Activated T-cell treated with anti-CD3 and anti-CD28 coated beads, Interleukin-2, amount 50 U/mL, for 72 hours (primary cell): ENCODE measurements around the gene SAAL1. TPM values are rescaled to one million over a fixed set of nuclear protein-coding genes. Genes with fewer than 3 reads are reported as not detected.
"Not testable (repeated sequence)": the region's sequence is repeated elsewhere in the genome, so short reads cannot be mapped to it uniquely, and the experiment has no call there.

Experiments
- ATAC-seq, 2 donors: fragments of 150-1000 bp; cut with Tn5 transposase; replicated peaks in 1 of 2; 2 replicates each; pipeline ENCODE4 v1.10.0; 2021; ENCODE audit warnings: moderate library complexity in 2 of 2, mild to moderate bottlenecking in 1 of 2
- DNase-seq, 2 donors: peaks; one replicate each; pipeline ENCODE4 v3.0.0; 2021 to 2022; ENCODE audit warnings: mixed read lengths in 1 of 2
- H3K27ac Mint-ChIP-seq: one replicate; pipeline ENCODE4 v1.8.0; 2022; ENCODE audit warnings: mild to moderate bottlenecking, moderate library complexity, mixed read lengths
- H3K27me3 Mint-ChIP-seq: one replicate; pipeline ENCODE4 v1.8.0; 2022; ENCODE audit warnings: low read depth, mixed read lengths
- H3K36me3 Mint-ChIP-seq, 2 donors: one replicate each; pipeline ENCODE4 v1.8.0; 2022; ENCODE audit warnings: mixed read lengths in 2 of 2, mild to moderate bottlenecking in 1 of 2; ENCODE audit not compliant: insufficient read depth in 2 of 2
- H3K4me1 Mint-ChIP-seq: one replicate; pipeline ENCODE4 v1.8.0; 2022; ENCODE audit warnings: low read depth, mixed read lengths
- H3K4me3 Mint-ChIP-seq, 2 donors: one replicate each; pipeline ENCODE4 v1.8.0; 2022; ENCODE audit warnings: mild to moderate bottlenecking in 2 of 2, mixed read lengths in 2 of 2, moderate library complexity in 2 of 2
- H3K9me3 Mint-ChIP-seq, 2 donors: one replicate each; pipeline ENCODE4 v1.8.0; 2022; ENCODE audit warnings: mixed read lengths in 2 of 2
- total RNA-seq, 2 donors: library from RNA; stranded (reverse); gene quantifications; one replicate each; pipeline ENCODE4 v1.2.3, GENCODE V29; 2022

SAAL1 gene, protein sequence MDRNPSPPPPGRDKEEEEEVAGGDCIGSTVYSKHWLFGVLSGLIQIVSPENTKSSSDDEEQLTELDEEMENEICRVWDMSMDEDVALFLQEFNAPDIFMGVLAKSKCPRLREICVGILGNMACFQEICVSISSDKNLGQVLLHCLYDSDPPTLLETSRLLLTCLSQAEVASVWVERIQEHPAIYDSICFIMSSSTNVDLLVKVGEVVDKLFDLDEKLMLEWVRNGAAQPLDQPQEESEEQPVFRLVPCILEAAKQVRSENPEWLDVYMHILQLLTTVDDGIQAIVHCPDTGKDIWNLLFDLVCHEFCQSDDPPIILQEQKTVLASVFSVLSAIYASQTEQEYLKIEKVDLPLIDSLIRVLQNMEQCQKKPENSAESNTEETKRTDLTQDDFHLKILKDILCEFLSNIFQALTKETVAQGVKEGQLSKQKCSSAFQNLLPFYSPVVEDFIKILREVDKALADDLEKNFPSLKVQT
- 10 to 100 TPM; 29.3 to 39.3 TPM for total RNA-seq

DNA sequence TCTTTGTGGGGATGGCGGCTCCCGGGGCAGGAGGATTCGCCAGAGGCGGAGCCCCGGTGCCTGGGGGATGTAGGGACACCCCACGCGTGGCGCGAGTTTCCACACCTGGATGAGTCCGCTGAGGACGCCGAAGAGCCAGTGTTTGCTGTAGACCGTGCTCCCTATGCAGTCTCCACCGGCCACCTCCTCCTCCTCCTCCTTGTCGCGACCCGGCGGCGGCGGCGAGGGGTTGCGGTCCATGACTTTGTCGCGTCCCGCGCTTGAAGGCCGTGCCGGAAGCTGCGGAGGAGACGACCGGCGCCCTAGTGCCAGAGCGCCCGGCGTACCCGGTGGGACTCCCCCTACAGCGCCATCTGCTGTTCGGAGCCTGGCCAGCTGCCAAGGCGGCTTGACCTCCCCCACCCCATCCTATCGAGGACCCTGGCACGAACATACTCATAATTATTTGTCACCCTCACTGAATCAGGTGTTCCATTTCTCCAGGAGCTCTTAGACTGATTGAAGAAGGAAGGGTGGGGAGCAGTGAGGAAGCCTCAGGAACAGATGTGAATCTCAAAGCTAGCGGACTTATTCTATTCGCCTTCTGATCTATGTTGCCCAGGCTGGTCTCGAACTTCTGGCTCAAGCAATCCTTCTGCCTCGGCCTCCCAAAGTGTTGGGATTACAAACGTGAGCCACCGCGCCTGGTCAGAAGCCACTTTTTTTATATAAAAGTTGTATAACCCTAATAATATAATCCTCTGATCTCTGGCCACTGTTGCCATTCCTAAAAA, at the start of gene SAAL1:
SAAL1 (minus strand) TSS at position 281 of the 773 bp plus-strand sequence; CDS start at position 240, 41 bp downstream.
- Mint-ChIP-seq H3K9me3 (no peaks in the 10 kb centered on the region), H3K4me3 (peak within 1 kb of the TSS; percentile 94 to 99), H3K4me1 (peaks cover 38% of the 10 kb centered on the region), H3K36me3 (peaks cover 6 to 12% of the 10 kb centered on the region in 2 donors), H3K27ac (peak within 1 kb of the TSS; percentile 95), H3K27me3 (no peaks in the 10 kb centered on the region)
- peak; percentile 99 for ATAC-seq
- peak; percentile 95 for DNase-seq

DNA sequence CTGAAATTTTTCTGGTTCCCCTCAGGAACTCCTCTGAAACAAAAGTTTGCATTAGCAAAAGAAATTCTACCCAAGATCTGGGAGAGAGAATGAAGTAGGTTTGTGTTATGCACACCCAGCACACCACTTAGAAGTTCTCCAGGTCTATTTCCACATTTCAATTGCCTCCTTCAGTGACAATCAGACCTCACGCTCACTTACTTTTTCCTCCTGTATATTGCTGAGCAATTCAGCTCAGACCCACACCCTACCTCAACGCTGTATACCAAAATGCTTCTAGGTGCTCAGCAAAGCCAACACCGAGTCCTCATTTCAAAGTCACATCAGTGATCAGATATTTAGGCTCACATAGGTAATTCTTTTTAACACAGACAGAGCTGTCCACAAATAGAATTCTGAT, 45.7 kb upstream of the SAAL1 start:
- H3K27me3 Mint-ChIP-seq: peaks cover 44% of the 10 kb centered on the region
- H3K27ac Mint-ChIP-seq: no peak overlapping the region
- no peak overlapping the region for H3K4me3 Mint-ChIP-seq

DNA sequence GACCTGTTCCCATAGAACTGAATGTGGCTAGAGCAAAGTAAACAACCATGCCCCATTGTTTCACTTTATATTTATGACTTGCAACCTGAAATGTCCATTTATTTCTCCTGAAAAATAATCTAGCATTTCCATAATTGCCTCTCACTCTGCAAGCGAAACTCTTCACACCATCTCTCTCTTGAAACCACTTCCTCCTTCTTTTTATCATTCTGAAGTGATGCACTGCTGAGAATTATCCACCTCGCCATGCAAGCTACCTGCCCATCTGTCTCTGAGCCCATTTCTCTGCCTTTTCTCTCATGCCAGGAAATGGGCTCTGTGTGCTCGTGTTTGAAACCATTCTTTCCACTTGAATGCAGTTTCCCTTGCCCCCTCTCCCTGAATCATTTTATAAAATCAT, 40.0 kb upstream of the SAAL1 start:
- Mint-ChIP-seq H3K4me1 (peaks cover 8% of the 10 kb centered on the region), H3K27me3 (peaks cover 48% of the 10 kb centered on the region), H3K9me3 (no peaks in the 10 kb centered on the region), H3K36me3 (no peaks in the 10 kb centered on the region), H3K4me3 (no peak overlapping the region), H3K27ac (no peak overlapping the region)
- ATAC-seq (no peak), DNase-seq (no peak)

More for the DNA sequence above, 45.7 kb upstream of the SAAL1 start:
- ATAC-seq: no peak
- no peak for DNase-seq
- no peaks in the 10 kb centered on the region for H3K9me3 Mint-ChIP-seq
- H3K4me1 Mint-ChIP-seq: no peaks in the 10 kb centered on the region
- H3K36me3 Mint-ChIP-seq: no peaks in the 10 kb centered on the region

DNA sequence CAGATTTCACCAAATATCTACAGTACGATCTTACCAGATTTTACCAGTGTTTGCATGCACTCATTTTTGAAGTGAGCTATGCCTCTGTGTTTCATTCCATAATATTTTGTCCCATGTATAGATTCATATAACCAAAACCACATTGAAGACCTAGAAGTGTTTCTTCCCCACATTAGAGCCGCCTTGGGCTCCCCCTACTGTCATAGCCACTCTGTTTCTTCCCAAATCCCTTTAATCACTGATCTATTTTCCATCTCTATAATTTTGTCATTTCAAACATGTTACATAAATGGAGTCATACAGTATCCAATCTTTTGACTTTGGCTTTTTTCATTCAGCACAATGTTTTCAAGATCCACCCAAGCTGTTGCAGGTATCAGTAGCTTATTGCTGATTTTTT, 39.1 kb upstream of the SAAL1 start:
- Mint-ChIP-seq H3K36me3 (no peaks in the 10 kb centered on the region), H3K27ac (no peak overlapping the region), H3K4me3 (no peak overlapping the region), H3K9me3 (no peaks in the 10 kb centered on the region), H3K27me3 (peaks cover 43% of the 10 kb centered on the region), H3K4me1 (peaks cover 8% of the 10 kb centered on the region)
- no peak for DNase-seq
- no peak for ATAC-seq

DNA sequence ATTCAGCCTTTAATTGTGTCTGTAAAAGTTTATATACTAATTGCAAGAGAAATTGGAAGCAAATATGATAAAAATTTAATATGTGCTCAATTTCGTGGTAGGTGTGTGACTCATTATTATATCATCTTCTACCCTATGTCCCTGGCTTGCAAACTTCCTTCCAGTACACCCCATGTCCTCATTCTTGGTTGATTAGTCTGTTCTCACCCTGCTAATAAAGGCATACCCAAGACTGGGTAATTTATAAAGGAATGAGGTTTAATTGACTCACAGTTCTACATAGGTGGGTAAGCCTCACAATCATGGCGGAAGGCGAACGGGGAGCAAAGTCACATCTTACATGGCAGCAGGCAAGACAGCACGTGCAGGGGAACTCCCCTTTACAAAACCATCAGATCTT, 38.4 kb upstream of the SAAL1 start:
- Mint-ChIP-seq H3K36me3 (no peaks in the 10 kb centered on the region), H3K27me3 (peaks cover 40% of the 10 kb centered on the region), H3K9me3 (no peaks in the 10 kb centered on the region), H3K4me1 (peaks cover 8% of the 10 kb centered on the region), H3K4me3 (no peak overlapping the region), H3K27ac (no peak overlapping the region)
- ATAC-seq (no peak), DNase-seq (no peak)

DNA sequence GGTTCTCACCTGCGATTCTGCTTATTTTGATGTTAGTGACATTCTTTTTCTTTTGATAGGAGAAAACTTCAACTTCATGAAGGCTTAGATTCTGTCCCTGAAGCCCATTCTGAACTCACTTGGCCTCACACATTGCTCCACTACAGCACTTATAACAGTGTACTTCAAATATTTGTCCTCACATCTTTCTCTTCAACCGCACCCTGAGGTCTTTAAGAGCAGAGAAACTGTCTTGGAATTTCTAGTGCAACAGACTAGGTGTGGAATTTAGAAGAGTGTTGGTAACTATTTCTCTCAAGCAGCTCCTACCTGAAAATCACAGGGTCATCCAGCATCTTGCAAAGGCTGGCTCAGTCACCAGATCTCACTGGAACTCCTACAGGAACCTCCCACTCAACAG, 34.3 kb upstream of the SAAL1 start:
- no peaks in the 10 kb centered on the region for H3K36me3 Mint-ChIP-seq

DNA sequence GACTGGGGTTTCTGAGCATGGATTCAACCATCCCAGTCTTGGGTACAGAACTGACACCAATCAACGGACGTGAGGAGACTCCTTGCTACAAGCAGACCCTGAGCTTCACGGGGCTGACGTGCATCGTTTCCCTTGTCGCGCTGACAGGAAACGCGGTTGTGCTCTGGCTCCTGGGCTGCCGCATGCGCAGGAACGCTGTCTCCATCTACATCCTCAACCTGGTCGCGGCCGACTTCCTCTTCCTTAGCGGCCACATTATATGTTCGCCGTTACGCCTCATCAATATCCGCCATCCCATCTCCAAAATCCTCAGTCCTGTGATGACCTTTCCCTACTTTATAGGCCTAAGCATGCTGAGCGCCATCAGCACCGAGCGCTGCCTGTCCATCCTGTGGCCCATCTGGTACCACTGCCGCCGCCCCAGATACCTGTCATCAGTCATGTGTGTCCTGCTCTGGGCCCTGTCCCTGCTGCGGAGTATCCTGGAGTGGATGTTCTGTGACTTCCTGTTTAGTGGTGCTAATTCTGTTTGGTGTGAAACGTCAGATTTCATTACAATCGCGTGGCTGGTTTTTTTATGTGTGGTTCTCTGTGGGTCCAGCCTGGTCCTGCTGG, 31.4 kb upstream of the SAAL1 start:
- Mint-ChIP-seq H3K4me3 (no peak overlapping the region), H3K27me3 (peaks cover 50% of the 10 kb centered on the region), H3K36me3 (no peaks in the 10 kb centered on the region), H3K4me1 (no peaks in the 10 kb centered on the region), H3K27ac (no peak overlapping the region), H3K9me3 (no peaks in the 10 kb centered on the region)
- DNase-seq: no peak
- ATAC-seq: no peak

More for the DNA sequence above, 34.3 kb upstream of the SAAL1 start:
- no peak for DNase-seq
- no peaks in the 10 kb centered on the region for H3K4me1 Mint-ChIP-seq
- ATAC-seq: no peak
- H3K9me3 Mint-ChIP-seq: no peaks in the 10 kb centered on the region
- H3K27me3 Mint-ChIP-seq: peaks cover 49% of the 10 kb centered on the region
- H3K4me3 Mint-ChIP-seq: no peak overlapping the region
- H3K27ac Mint-ChIP-seq: no peak overlapping the region

DNA sequence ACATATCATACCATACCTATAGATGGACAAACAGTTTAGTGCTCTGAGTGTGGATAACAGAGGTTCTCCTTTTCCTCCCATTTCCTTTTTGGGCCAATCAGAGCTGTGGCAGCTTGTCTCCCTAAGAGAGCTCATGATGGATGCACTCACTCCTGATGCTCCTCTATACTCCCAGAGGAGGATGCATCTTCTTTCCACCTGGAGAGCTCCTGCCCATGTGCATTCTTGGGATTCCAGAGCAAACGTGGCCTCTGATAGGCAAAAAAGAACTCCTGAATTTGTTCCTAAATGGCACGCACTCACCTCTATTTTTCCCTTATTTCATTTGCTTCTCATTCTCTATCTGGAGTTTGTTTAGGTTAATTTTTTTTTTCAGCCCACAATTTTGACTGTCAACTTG, 29.4 kb upstream of the SAAL1 start:
- no peak for DNase-seq
- peaks cover 52% of the 10 kb centered on the region for H3K27me3 Mint-ChIP-seq

DNA sequence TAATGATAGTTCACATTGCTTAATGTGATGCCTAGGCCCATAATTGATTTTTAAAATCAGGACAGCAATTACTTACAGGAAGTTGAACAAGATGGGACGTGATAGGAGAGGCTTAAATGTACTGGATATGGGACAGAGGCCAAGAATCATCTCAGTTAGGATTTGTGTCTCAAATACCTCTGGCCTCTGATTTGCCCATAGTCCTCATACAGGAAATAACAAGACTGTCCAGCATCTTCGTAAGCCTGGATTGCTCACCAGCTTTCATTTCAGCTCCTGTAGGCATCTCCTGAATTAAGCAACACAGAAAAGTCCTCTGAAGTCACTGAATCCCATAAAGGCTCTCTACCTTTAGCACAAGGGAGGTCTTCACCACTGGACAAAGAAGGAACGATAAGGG, 26.5 kb upstream of the SAAL1 start, which contains the start of gene MRGPRX3:
MRGPRX3 (plus strand) TSS at position 231 of the 400 bp plus-strand sequence. CDS start 4,632 bp downstream, outside the sequence.
- H3K36me3 Mint-ChIP-seq: no peaks in the 10 kb centered on the region

More for the DNA sequence above, 29.4 kb upstream of the SAAL1 start:
- H3K4me1 Mint-ChIP-seq: no peaks in the 10 kb centered on the region
- no peak overlapping the region for H3K4me3 Mint-ChIP-seq
- no peaks in the 10 kb centered on the region for H3K9me3 Mint-ChIP-seq
- no peak for ATAC-seq
- H3K27ac Mint-ChIP-seq: no peak overlapping the region
- no peaks in the 10 kb centered on the region for H3K36me3 Mint-ChIP-seq

DNA sequence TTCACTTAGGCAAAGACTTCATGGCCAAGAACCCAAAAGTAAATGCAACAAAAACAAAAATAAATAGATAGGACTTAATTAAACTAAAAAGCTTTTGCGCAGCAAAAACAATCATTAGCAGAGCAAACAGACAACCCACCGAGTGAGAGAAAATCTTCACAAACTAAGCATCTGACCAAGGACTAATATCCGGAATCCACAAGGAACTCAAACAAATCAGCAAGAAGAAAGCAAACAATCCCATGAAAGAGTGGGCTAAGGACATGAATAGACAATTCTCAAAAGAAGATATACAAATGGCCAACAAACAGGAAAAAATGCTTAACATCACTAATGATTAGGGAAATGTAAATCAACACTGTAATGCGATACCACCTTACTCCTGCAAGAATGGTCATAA, 25.2 kb upstream of the SAAL1 start:
- ATAC-seq, H3K9me3 Mint-ChIP-seq, H3K4me3 Mint-ChIP-seq, H3K27ac Mint-ChIP-seq, DNase-seq, H3K36me3 Mint-ChIP-seq, H3K4me1 Mint-ChIP-seq: not testable (repeated sequence)
- H3K27me3 Mint-ChIP-seq: peaks cover 58% of the 10 kb centered on the region

More for the DNA sequence above, 26.5 kb upstream of the SAAL1 start, which contains the start of gene MRGPRX3:
- no peaks in the 10 kb centered on the region for H3K4me1 Mint-ChIP-seq
- no peak within 1 kb of the TSS for H3K4me3 Mint-ChIP-seq
- H3K27ac Mint-ChIP-seq: no peak within 1 kb of the TSS
- peaks cover 59% of the 10 kb centered on the region for H3K27me3 Mint-ChIP-seq
- DNase-seq (no peak), ATAC-seq (no peak)
- no peaks in the 10 kb centered on the region for H3K9me3 Mint-ChIP-seq

DNA sequence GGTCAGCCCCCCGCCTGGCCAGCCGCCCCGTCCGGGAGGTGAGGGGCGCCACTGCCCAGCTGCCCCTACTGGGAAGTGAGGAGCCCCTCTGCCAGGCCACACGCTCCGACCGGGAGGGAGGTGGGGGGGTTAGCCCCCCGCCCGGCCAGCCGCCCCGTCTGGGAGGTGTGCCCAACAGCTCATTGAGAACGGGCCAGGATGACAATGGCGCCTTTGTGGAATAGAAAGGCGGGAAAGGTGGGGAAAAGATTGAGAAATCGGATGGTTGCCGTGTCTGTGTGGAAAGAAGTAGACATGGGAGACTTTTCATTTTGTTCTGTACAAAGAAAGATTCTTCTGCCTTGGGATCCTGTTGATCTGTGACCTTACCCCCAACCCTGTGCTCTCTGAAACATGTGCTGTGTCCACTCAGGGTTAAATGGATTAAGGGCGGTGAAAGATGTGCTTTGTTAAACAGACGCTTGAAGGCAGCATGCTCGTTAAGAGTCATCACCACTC, 15.5 kb upstream of the SAAL1 start:
- DNase-seq, H3K36me3 Mint-ChIP-seq, H3K4me3 Mint-ChIP-seq, H3K27ac Mint-ChIP-seq, ATAC-seq, H3K9me3 Mint-ChIP-seq, H3K4me1 Mint-ChIP-seq: not testable (repeated sequence)
- peaks cover 29% of the 10 kb centered on the region for H3K27me3 Mint-ChIP-seq

DNA sequence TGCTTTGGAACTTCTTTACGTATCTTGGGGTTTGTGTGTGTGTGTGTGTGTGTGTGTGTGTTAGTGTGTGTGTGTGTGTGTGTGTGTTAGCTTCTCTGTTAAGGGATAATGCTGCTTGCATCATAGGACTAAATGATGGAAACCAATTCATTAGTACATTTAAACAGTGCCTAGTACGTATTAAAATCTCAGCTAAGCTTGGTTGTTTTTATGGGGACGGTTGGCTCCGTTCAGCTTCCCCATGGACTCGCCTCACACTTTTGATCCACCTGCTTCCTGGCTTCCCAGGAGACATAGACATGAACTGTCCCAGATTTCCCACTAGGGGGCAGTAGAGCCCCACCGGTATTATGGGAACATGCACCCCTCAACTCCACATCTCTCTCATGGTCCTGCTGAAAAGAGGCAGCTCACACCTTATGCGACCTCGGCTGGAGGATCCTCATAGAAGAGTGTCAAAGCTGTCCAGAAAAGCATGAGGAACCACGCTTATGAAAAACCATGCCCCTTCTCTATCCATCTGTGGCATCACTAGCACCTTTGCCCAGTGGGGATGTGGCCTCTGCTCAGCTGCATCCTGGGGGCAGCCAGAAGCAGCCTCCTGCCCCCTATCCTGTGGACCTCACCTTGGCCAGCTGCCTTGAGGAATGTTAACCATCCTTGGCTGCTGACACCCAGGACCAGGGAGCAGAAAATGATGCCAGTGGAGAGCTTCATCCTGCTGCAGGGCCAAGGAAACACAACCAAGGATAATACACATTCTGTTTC, 9.7 kb upstream of the SAAL1 start:
- Mint-ChIP-seq H3K4me1 (no peaks in the 10 kb centered on the region), H3K9me3 (no peaks in the 10 kb centered on the region), H3K27ac (no peak overlapping the region), H3K4me3 (no peak overlapping the region), H3K36me3 (no peaks in the 10 kb centered on the region), H3K27me3 (peaks cover 32% of the 10 kb centered on the region)
- peak; percentile 90 to 91 for ATAC-seq
- DNase-seq: peak; percentile 61 to 75
